ENCODE results near the gene KLK8.
A peak's percentile ranks its signal among the peaks of the same experiment; 100 is the strongest.
"Not testable (repeated sequence)": the region's sequence is repeated elsewhere in the genome, so short reads cannot be mapped to it uniquely, and the experiment has no call there.

The KLK8 gene

DNA sequence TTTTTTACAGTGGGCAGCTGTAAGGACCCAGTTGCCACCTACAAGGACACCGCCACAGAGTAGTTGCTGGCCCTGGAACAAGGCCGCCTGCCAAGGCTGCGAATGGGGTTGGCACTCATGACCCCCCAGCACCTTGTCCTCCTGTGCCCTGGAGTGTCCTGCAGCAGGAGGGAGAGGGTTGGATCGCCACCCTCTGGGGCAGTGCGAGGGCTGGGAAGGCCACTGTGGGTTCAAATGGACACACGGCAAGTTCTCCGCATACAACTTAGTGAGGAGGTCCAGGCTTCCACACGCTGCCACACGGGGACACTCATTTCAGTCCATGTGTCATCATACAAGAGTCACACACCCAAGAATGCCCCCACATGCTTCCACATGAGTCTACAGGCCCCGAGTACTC lies 978 bp downstream of the KLK8 start:
- intact Hi-C loops (cut with DNase I), result no loop called here
- DNase-seq, result no peak

DNA sequence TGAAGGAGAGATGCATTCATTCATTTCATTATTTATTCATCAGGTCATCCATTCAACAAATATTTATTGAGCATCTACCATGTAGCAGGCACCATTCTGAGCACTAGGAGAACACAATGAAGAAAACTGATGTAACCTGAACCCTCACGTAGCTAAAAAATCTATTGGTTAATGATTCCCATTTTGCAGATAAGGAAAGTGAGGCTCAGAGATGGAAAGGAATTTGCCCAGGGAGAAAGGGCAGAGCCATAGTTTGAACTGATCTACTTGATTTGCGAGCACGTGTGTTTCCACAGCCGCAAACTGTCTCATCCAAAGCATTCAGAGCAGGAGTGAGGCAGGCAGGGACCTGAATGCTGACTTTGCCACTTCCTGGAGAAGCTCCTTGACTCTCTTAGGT lies 2.7 kb downstream of the KLK8 start:
- intact Hi-C loops (cut with DNase I), result no loop called here

DNA sequence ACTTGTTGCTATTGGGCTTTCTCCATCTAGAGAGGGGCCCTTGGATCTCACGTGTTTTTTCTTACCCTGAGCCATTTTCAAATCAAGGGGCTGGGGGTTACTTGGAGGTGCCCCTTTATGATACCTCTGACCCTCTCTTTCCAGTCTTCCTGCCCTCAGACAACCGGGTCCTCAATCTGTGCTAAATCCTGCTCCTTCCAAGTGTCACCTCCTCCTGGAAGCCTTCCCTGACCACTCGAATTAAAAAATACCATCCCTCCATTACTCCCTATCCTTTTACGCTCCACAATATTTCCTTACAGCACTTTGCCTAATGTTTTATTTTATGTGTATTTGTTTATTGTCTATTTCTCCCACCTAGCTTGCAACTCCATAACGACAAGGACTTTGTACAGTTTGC lies 3.3 kb downstream of the KLK8 start:
- intact Hi-C loops (cut with DNase I), result no loop called here
- DNase-seq, result no peak

More for the DNA sequence above, 2.7 kb downstream of the KLK8 start:
- DNase-seq, result no peak

DNA sequence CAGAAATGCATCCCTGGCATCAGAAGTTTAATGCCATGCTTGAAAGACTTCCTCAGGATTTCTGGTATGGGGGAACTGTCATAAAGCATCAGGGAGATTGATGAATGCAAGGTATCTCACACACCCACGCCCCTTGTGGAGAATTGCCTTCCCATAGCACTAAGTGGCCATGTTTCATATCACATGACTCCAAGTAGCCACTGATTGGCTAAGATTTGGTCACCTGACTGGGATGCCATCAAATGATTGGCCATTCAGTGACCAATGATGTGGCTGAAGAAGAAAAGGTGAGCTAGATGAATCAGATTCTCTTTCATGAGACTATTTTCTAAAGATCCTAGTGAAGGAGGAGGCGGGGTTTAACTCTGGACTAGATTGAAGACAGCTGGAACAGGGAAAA lies 7.3 kb downstream of the KLK8 start:
- no peak for DNase-seq
- intact Hi-C loops (cut with DNase I), result no loop called here

DNA sequence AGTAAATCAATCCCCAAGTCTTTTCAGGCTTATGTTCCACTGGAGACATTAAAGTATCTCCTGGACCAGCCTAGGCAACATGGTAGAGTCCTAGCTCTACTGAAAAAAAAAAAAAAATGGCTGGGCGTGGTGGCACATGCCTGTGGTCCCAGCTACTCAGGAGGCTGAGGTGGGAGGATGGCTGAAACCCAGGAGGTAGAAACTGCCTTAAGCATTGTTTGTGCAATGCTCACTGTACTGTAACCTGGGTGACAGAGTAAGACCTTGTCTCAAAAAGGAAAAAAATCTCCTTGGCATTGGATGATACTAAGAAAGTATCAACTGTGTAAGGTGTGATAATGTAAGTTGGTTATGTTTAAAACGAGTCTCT lies 8.8 kb downstream of the KLK8 start:
- intact Hi-C loops (cut with DNase I), result no loop called here

DNA sequence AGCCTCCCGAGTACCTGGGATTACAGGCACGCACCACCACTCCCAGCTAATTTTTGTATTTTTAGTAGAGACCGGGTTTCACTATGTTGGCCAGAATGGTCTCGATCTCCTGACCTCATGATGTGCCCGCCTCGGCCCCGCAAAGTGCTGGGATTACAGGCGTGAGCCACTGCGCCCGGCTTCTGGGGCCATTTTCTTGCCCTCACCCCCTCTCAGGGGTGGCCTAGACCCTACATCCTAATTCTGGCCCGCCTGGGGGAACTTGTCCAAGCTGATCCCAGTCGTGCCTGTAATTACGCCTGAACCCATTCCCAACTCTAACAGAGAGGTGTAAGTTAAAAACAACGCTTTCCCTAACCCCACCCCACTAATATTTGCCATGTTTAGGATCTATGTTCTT lies 17.0 kb downstream of the KLK8 start:
- DNase-seq; intact Hi-C loops (cut with DNase I): not testable (repeated sequence)

More for the DNA sequence above, 8.8 kb downstream of the KLK8 start:
- no peak for DNase-seq

DNA sequence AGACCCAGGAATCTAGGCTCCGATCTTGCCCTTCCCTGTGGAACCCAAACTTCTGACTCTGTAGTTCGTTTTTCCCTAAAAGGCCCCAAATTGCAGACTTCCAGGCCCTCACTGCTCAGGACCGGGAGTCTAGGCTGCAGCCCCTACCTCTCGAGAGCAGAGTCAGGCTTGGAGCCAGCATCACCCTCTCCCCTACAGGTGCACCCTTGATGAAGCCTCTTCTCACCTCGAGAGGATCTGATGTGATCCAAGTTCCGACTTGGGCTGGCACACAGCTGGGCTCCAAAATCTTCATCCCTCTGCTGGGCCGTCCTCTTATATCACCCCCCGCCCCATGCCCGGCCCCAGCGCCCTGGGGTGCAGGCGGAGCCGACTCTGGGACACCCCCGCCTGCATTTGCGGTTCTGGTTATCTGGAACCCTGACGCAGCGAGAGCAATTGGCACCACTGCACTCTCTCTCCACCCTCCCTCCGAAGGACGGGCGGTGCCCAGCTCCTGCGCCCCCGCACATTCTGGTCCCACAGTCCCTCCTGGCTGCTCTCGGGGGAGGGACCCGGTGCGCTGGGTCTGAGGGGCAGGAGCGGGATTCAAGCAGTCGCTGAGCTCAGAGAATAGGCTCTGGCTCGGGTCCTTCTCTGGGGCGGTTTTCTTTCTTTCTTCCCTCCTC lies 17.6 kb downstream of the KLK8 start, which contains the start of gene KLK7:
Gene KLK7, minus strand, starts transcription at position 293 of the 668 bp plus-strand sequence. CDS start 1,518 bp downstream, outside the sequence.
- no peak for DNase-seq

DNA sequence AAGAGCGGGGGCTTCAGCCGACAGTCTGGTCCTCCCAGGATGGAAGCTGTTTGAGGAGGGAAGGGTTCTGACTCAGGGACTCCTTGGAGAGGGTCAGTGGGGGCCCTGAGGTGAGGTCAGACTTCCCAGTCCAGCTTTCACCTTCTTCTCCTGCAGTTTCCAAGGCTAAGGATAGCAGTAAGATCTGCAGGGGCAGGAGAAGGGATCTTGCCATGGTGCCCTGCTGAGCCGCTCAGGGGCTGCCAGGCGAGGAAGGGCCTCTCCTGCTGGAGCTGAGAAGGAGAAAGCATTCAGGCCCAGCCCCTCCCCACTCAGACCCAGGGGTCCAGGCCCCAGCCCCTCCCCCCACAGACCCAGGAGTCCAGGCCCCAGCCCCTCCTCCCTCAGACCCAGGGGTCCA lies 19.2 kb downstream of the KLK8 start:
- DNase-seq, result no peak
- intact Hi-C loops (cut with DNase I), result no loop called here

More for the DNA sequence above, 17.6 kb downstream of the KLK8 start, which contains the start of gene KLK7:
- intact Hi-C loops (cut with DNase I), result no loop called here

DNA sequence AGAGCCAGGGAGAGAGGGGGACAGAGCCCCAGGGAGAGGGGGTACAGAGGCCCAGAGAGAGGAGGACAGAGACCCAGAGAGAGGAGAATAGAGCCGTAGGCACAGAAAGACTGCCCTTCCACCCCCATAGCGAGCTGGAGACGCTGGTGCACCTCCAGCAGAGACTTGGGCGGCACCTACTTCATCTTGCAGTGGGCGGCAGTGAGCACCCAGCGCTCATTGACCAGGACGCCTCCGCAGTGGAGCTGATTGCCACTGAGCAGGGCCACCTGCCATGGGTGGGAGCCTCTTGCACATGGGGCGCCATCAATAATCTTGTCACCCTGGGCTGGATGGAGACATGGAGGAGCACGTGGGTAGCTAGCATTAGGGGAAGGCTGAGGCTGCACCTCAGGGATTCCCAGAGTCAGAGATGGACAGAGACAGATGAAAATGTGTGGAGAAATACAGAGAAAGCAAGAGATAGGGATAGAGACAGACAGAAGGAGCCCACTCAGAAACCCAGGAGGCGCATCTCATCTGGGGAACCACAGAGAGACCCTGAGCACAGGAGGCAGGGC lies 19.7 kb downstream of the KLK8 start:
- no peak for DNase-seq
- intact Hi-C loops (cut with DNase I), result no loop called here

DNA sequence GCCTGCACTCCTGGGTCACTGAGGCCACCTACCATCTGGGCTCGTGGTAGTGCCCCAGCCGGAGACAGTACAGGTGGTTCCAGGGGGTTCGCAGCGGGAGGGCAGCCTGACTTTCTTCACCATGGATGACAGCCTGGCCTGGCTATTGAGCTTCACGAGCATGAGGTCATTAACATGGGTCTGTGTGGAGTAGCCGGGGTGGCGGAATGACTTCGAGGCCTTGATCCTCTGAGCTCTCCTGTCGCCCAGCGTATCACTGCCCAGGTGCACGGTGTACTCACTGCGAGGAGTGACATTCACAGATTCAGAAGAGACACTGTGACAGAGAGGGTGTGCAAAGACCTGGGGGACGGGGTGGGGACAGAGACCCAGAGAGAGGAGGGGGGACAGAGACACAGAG lies 21.2 kb downstream of the KLK8 start:
- no peak for DNase-seq
- intact Hi-C loops (cut with DNase I), result no loop called here

DNA sequence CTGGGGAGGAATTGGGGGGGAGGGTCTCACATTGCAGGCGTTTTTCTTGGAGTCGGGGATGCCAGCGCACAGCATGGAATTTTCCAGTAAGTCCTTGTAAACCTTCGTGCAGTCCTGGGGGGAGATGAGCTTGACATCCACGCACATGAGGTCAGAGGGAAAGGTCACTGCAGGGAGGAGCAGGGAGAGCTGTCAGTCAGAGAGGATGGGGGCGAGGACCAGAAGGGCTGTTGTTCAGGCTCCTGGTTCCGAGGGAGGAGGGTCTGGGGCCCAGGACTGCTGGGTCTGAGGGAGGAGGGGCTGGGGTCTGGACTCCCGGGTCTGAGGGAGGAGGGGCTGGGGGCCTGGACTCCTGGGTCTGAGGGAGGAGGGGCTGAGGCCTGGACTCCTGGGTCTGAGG lies 21.6 kb downstream of the KLK8 start:
- no peak for DNase-seq
- intact Hi-C loops (cut with DNase I), result no loop called here

DNA sequence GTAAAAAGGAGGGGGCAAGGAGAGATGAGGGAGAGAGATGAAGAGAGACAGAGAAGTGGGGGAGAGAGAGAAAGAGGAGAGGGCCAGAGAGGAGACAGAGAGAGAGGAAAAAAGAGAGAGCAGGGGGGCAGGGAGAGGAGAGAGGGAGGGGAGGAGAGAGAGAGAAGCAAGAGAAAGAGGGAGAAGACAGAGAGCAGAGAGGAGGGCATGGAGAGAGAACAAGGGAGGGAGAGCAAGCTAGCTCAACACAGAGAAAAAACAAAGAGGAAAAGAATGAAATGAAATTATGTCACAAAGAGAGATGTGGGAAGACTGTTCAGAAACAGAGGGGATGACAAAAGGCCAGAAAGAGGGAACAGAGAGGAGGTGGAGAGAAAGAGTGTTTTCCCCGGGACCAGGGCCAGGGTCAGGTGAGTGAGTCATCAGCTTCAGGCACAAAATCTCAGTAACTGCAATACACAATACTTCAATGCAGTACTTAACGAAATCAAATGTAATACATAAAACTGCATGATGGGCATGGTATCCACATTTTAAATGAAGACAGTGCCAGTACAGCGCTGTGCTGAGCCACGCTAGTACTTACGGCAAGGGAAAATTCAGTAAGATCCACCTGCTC lies 22.5 kb downstream of the KLK8 start:
- no peak for DNase-seq
- intact Hi-C loops (cut with DNase I), result no loop called here

DNA sequence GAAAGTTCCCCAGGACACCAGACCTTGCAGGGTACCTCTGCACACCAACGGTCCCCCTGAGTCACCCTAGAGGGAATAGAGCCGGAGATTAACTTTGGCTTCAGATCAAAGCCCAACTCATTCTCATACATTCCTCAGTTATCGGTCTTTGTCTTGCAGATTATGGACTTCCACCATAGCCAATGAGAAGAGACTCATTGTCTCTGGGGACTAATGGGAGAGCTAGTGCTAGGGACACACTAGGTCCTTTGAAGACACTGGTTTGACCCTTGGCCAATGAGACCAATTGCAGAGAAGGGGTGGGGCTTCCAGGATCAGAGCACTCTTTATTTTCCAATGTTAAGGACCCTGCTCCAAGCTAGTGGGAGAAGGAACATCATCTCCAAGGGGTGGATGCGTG lies 23.8 kb downstream of the KLK8 start:
- DNase-seq, result peak in 1 of 42 donors; percentile 24
- intact Hi-C loops (cut with DNase I), result no loop called here

DNA sequence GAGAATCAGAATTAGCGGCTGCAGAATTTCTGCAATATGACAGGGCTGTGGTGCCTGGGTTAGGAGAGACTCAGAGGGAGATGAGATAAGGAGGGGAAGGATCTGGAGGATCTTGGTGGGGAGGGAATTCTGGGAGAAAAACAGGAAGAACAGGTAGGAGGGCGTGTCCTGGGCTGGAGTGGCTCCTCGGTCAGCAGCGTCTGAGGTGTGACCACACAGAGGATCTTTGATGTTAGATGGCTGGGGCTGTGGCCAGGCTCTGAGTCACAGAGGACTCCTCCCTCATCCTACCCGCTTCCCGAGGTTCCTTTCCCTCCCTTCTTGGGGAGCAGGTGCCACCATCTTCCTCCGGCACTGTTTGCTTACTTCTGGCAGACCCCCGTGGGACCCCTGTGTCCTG lies 25.6 kb downstream of the KLK8 start:
- DNase-seq, result no peak
- intact Hi-C loops (cut with DNase I), result no loop called here

DNA sequence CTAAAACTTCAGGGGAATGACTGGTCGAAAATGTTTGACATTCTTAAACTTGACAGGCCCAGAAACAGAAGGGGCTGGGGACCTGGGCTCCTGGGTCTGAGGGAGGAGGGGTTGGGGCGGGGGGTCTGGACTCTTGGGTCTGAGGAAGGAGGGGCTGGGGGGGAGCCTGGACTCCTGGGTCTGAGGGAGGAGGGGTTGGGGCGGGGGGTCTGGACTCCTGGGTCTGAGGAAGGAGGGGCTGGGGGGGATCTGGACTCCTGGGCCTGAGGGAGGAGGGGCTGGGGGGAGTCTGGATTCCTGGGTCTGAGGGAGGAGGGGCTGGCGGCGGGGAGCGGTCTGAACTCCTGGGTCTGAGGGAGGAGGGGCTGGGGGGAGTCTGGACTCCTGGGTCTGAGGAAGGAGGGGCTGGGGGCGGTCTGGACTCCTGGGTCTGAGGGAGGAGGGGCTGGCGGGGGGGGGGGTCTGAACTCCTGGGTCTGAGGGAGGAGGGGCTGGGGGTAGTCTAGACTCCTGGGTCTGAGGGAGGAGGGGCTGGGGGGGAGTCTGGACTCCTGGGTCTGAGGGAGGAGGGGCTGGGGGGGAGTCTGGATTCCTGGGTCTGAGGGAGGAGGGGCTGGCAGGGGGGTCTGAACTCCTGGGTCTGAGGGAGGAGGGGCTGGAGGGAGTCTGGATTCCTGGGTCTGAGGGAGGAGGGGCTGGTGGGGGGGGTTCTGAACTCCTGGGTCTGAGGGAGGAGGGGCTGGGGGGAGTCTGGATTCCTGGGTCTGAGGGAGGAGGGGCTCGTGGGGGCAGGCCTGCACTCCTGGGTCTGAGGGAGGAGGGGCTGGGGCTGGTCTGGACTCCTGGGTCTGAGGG lies 26.5 kb downstream of the KLK8 start:
- intact Hi-C loops (cut with DNase I), result no loop called here
- no peak for DNase-seq

DNA sequence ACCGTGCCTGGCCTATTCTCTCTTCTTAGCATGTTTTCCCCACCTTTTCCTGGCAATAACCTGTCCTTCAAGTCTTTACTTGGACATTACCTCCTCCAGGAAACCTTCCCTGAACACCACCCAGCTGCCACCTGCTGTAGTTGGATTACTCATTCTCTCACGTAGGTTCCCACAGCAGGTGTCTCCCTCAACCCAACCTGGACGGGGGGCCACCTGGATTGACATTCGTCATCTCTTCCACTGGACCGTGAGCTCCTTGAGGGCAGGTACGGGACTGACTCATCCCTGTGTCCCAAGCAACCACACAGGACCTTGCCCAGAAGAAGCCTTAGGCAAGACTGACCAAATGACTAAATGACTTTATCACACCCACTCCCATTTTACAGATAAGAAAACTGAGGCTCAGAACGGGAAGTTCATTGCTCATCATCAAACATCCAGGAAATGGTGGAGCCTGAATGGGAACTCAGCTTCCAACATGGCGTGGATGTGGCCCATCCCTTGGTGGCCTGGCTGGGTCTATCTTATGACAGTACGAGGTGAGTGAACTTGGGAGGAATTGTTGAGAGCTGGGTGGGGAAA lies 28.5 kb downstream of the KLK8 start:
- intact Hi-C loops (cut with DNase I), result no loop called here
- DNase-seq, result no peak

DNA sequence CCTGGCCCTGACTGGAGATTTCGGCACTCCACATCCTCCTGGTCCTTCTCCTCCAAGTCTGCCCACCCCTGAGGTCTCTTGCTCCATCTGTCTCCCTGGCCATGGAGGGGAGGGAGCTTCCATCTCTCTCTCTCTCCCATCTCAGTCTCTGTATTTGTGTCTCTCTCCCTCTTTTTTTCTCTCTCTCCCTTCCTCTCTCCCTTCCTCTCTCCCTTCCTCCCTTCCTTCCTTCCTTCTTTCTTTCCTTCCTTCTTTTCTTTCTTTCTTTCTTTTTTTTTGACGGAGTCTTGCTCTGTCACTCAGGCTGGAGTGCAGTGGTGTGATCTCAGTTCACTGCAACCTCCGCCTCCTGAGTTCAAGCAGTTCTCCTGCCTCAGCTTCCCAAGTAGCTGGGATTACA lies 31.6 kb downstream of the KLK8 start:
- intact Hi-C loops (cut with DNase I); DNase-seq: not testable (repeated sequence)

DNA sequence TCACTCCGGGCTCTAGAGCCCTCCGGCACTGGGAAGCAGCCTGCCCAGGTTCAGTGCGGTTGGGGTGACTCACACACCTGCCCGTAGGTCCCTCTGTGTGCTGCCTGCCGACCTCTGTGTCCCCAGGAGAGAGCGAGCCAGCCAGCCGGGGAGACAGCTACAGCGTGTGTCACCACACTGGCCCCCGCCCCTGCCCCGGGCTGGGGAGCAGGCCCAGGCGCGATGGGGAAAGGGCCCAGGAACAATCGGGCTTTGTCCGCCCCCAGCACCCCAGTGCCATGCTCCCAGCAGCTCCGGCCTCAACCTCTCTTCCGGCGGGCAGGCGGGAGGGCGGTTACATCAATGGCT lies 32.0 kb downstream of the KLK8 start, which contains the start of gene KLK6:
Gene KLK6, minus strand, starts transcription at position 179 of the 348 bp plus-strand sequence. CDS start 1,487 bp downstream, outside the sequence.
- peak; percentile 78 to 96 (median 90) for DNase-seq
- intact Hi-C loops (cut with DNase I), result no loop called here

DNA sequence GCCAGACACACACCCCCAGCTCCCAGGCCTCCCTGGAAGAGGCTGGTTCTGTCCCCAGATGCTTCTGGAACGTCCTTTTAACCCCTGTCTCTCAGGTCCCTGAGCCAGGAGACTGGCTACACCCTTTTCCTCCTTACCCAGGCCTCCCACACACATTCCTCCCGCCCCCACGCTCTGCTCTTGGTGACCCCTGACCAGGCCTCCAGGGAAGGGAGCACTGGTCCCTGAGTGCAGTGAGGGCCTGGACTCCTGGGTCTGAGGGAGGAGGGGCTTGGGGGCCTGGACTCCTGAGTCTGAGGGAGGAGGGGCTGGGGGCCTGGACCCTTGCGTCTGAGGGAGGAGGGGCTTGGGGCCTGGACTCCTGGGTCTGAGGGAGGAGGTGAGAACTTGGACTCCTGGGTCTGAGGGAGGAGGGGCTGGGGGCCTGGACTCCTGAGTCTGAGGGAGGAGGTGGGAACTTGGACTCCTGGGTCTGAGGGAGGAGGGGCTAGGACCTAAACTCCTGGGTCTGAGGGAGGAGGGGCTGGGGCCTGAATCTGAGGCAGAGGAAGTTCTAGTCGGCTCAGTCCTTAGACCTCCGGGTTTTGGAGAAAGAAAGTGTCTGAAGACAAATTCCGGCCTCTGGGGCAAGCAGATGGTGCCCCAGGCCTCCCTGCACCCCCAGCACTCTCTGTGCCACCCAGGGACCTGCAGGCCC lies 32.5 kb downstream of the KLK8 start:
- intact Hi-C loops (cut with DNase I), result no loop called here
- peak in 7 of 42 donors; percentile 9 to 50 (median 28) for DNase-seq
